Measurements from ENCODE around the gene SAT2. TPM values are rescaled to one million over a fixed set of nuclear protein-coding genes. Genes with fewer than 3 reads are reported as not detected.

Gene SAT2
- total RNA-seq, 2 experiments from 2014 or later, result 36.2 to 37.9 TPM

- Mint-ChIP-seq H3K27me3 (no peaks in the 10 kb centered on the region), H3K36me3 (ENCODE audit: low read depth) (peaks cover 74% of the 10 kb centered on the region), H3K4me3 (peak within 1 kb of the TSS; percentile 68), H3K9me3 (no peaks in the 10 kb centered on the region), H3K4me1 (peaks cover 88% of the 10 kb centered on the region), H3K27ac (peak within 1 kb of the TSS; percentile 92)
- CTCF ChIA-PET, result interaction anchor here (0.6 to 2.3 kb wide), 4 partner anchors 18 to 281 kb away, joined by 3 to 11 read pairs (median 7); partner anchors contain the start of genes SENP3, TP53 and WRAP53
- DNase-seq, result peak; percentile 73
- POLR2A ChIA-PET, result interaction anchor here (0.7 to 8.7 kb wide), 10 partner anchors 7 to 243 kb away, joined by 3 to 169 read pairs (median 4); partner anchors contain the start of genes ACAP1, POLR2A, SOX15 and TP53
Observed at GRCh38 chr17:7579001-7579833, 48.4 kb downstream of the SAT2 start, which contains the start of gene CD68. CD68 (plus strand) TSS chr17:7579638; CDS start chr17:7579678, 40 bp downstream.

GRCh38 chr17:7577327-7578199 is 50.1 kb downstream of the SAT2 start:
- DNase-seq, result no peak
- Mint-ChIP-seq H3K4me1 (peaks cover 87% of the 10 kb centered on the region), H3K27me3 (no peaks in the 10 kb centered on the region), H3K27ac (peak overlapping the region; percentile 92), H3K9me3 (no peaks in the 10 kb centered on the region), H3K36me3 (ENCODE audit: low read depth) (peaks cover 86% of the 10 kb centered on the region), H3K4me3 (peak overlapping the region; percentile 5)
- ChIA-PET CTCF (no interaction called here), POLR2A (interaction anchor here (1.2 to 9.3 kb wide), 5 partner anchors 8 to 110 kb away, joined by 3 to 88 read pairs (median 4); partner anchors contain the start of genes SOX15, TP53 and WRAP53)

GRCh38 chr17:7576432-7576937 is 51.1 kb downstream of the SAT2 start:
- peak overlapping the region; percentile 50 for H3K27ac Mint-ChIP-seq
- peaks cover 87% of the 10 kb centered on the region for H3K4me1 Mint-ChIP-seq
- DNase-seq, result no peak
- H3K36me3 Mint-ChIP-seq (ENCODE audit: low read depth), result peaks cover 89% of the 10 kb centered on the region
- no peaks in the 10 kb centered on the region for H3K27me3 Mint-ChIP-seq
- H3K9me3 Mint-ChIP-seq, result no peaks in the 10 kb centered on the region
- CTCF ChIA-PET, result interaction anchor here (1.3 kb wide), 1 partner anchor 111 kb away, joined by 3 read pairs; the partner anchor contains the start of gene TP53
- POLR2A ChIA-PET, result interaction anchor here (1.2 to 9.3 kb wide), 5 partner anchors 7 to 111 kb away, joined by 3 to 169 read pairs (median 80); partner anchors contain the start of genes CD68, MPDU1, SENP3 and SOX15
- H3K4me3 Mint-ChIP-seq, result peak overlapping the region; percentile 93

Other genes with a start within 250 kb of the SAT2 start
- under 1 TPM; 0.25 to 0.86 TPM for gene TNK1, start 246.7 kb downstream of the SAT2 start, total RNA-seq
- gene PLSCR3, start 233.3 kb downstream of the SAT2 start, total RNA-seq, result 100 to 1,000 TPM; 149 to 156 TPM
- 10 to 100 TPM; 73.2 to 77.0 TPM for gene TMEM256, start 223.7 kb downstream of the SAT2 start, total RNA-seq
- gene NLGN2, start 220.0 kb downstream of the SAT2 start, total RNA-seq, result 1 to 10 TPM; 3.2 to 3.7 TPM
- not detected for gene SPEM1, start 207.5 kb downstream of the SAT2 start, total RNA-seq
- not detected for gene SPEM2, start 202.2 kb downstream of the SAT2 start, total RNA-seq
- not detected for gene SPEM3, start 199.0 kb downstream of the SAT2 start, total RNA-seq
- 10 to 100 TPM; 18.0 TPM for gene TMEM102, start 192.4 kb downstream of the SAT2 start, total RNA-seq
- gene FGF11, start 188.3 kb downstream of the SAT2 start, total RNA-seq, result 10 to 100 TPM in 1 of 2 experiments, 1 to 10 TPM in 1; 8.9 to 10.8 TPM
- 10 to 100 TPM; 13.0 to 14.6 TPM for gene CHRNB1, start 182.8 kb downstream of the SAT2 start, total RNA-seq
- gene ZBTB4, start 148.2 kb downstream of the SAT2 start, total RNA-seq, result 10 to 100 TPM; 27.4 to 27.9 TPM
- not detected for gene SLC35G6, start 146.4 kb downstream of the SAT2 start, total RNA-seq
- gene POLR2A, start 143.5 kb downstream of the SAT2 start, total RNA-seq, result 100 to 1,000 TPM; 169 to 172 TPM
- gene TNFSF12, start 78.8 kb downstream of the SAT2 start, total RNA-seq, result 10 to 100 TPM; 79.8 to 86.7 TPM
- gene TNFSF13, start 69.1 kb downstream of the SAT2 start, total RNA-seq, result 1 to 10 TPM; 1.8 to 2.0 TPM
- 10 to 100 TPM; 37.6 to 39.9 TPM for gene SENP3, start 65.9 kb downstream of the SAT2 start, total RNA-seq
- 10 to 100 TPM; 34.5 to 36.0 TPM for gene CD68, start 48.2 kb downstream of the SAT2 start, total RNA-seq
- gene MPDU1, start 44.0 kb downstream of the SAT2 start, total RNA-seq, result 10 to 100 TPM; 54.1 to 58.6 TPM
- gene SOX15, start 37.7 kb downstream of the SAT2 start, total RNA-seq, result under 1 TPM; 0.30 to 0.40 TPM
- gene FXR2, start 12.9 kb downstream of the SAT2 start, total RNA-seq, result 10 to 100 TPM; 30.4 to 31.2 TPM
- gene SHBG, start 2.3 kb upstream of the SAT2 start, total RNA-seq, result not detected
- gene ATP1B2, start 23.1 kb upstream of the SAT2 start, total RNA-seq, result under 1 TPM; 0.25 to 0.50 TPM
- 100 to 1,000 TPM; 123 TPM for gene TP53, start 59.7 kb upstream of the SAT2 start, total RNA-seq
- 10 to 100 TPM; 18.6 to 18.8 TPM for gene WRAP53, start 60.7 kb upstream of the SAT2 start, total RNA-seq
- gene EFNB3, start 77.4 kb upstream of the SAT2 start, total RNA-seq, result not detected
- gene DNAH2, start 89.9 kb upstream of the SAT2 start, total RNA-seq, result not detected
- 10 to 100 TPM; 20.9 to 23.7 TPM for gene KDM6B, start 206.4 kb upstream of the SAT2 start, total RNA-seq
- 1 to 10 TPM in 1 of 2 experiments, under 1 TPM in 1; 0.78 to 1.5 TPM for gene TMEM88, start 227.2 kb upstream of the SAT2 start, total RNA-seq
- gene NAA38, start 229.7 kb upstream of the SAT2 start, total RNA-seq, result 10 to 100 TPM; 69.8 to 76.9 TPM
- gene CYB5D1, start 230.2 kb upstream of the SAT2 start, total RNA-seq, result 1 to 10 TPM; 5.3 to 7.5 TPM